H9 (cell line): ENCODE measurements around the gene CADM3. TPM values are rescaled to one million over a fixed set of nuclear protein-coding genes. Genes with fewer than 3 reads are reported as not detected.

Experiments used
- DNase-seq: peaks from one replicate; pipeline ENCODE4 v3.0.0-alpha.2; 2017
- H2AFZ ChIP-seq: one replicate; pipeline ENCODE4 v1.6.1; 2013; ENCODE audit warnings: mild to moderate bottlenecking, low read length, control low read depth, moderate library complexity
- H2AK5ac ChIP-seq: 2 replicates; pipeline ENCODE4 v1.6.1; 2013; ENCODE audit warnings: low read length, control low read depth, mixed read lengths; ENCODE audit not compliant: insufficient read length
- H2BK120ac ChIP-seq: one replicate; pipeline ENCODE4 v1.6.1; 2013; ENCODE audit warnings: low read depth, mild to moderate bottlenecking, low read length, control low read depth, inconsistent platforms; ENCODE audit not compliant: poor library complexity, severe bottlenecking
- H2BK12ac ChIP-seq: 2 replicates; pipeline ENCODE4 v1.6.1; 2013; ENCODE audit warnings: low read length, control low read depth, mixed read lengths, low read depth; ENCODE audit not compliant: insufficient read length
- H2BK15ac ChIP-seq: 2 replicates; pipeline ENCODE4 v1.6.1; 2013; ENCODE audit warnings: low read depth, low read length, control low read depth
- H2BK20ac ChIP-seq: one replicate; pipeline ENCODE4 v1.6.1; 2013; ENCODE audit warnings: low read depth, mild to moderate bottlenecking, low read length, control low read depth, inconsistent platforms; ENCODE audit not compliant: poor library complexity, severe bottlenecking
- H2BK5ac ChIP-seq: 2 replicates; pipeline ENCODE4 v1.6.1; 2013; ENCODE audit warnings: low read length, control low read depth, mixed read lengths; ENCODE audit not compliant: insufficient read length
- H3K14ac ChIP-seq: 2 replicates; pipeline ENCODE4 v1.6.1; 2013; ENCODE audit warnings: low read length, control low read depth; ENCODE audit not compliant: insufficient read depth
- H3K18ac ChIP-seq: 2 replicates; pipeline ENCODE4 v1.6.1; 2013; ENCODE audit warnings: low read depth, mild to moderate bottlenecking, mixed read lengths, low read length, control low read depth; ENCODE audit not compliant: insufficient read length
- H3K23ac ChIP-seq: 2 replicates; pipeline ENCODE4 v1.6.1; 2013; ENCODE audit warnings: low read length, control low read depth, mixed read lengths, low read depth; ENCODE audit not compliant: insufficient read length
- H3K23me2 ChIP-seq: 2 replicates; pipeline ENCODE4 v1.6.1; 2013; ENCODE audit warnings: low read depth, mild to moderate bottlenecking, mixed read lengths, low read length, control low read depth; ENCODE audit not compliant: insufficient read length, poor library complexity, severe bottlenecking
- H3K27ac ChIP-seq: 2 replicates; pipeline ENCODE4 v1.5.1; 2013; ENCODE audit warnings: low read length, control low read depth, mixed read lengths, low read depth; ENCODE audit not compliant: insufficient read length
- H3K27me3 ChIP-seq: 2 replicates; pipeline ENCODE4 v1.6.1; 2013; ENCODE audit warnings: low read length, control low read depth, inconsistent platforms; ENCODE audit not compliant: insufficient read depth
- H3K4ac ChIP-seq: 2 replicates; pipeline ENCODE4 v1.6.1; 2013; ENCODE audit warnings: low read depth, mild to moderate bottlenecking, control low read depth, inconsistent platforms, low read length, moderate library complexity
- H3K4me1 ChIP-seq: 2 replicates; pipeline ENCODE4 v1.6.1; 2013; ENCODE audit warnings: low read length, control low read depth, inconsistent platforms; ENCODE audit not compliant: insufficient read depth
- H3K4me2 ChIP-seq: 2 replicates; pipeline ENCODE4 v1.6.1; 2013; ENCODE audit warnings: low read length, control low read depth, mixed read lengths; ENCODE audit not compliant: insufficient read length, insufficient read depth
- H3K56ac ChIP-seq: 2 replicates; pipeline ENCODE4 v1.6.1; 2013; ENCODE audit warnings: low read depth, mild to moderate bottlenecking, mixed read lengths, low read length, control low read depth; ENCODE audit not compliant: insufficient read length
- H3K79me1 ChIP-seq: 2 replicates; pipeline ENCODE4 v1.6.1; 2013; ENCODE audit warnings: low read depth, mild to moderate bottlenecking, moderate library complexity, low read length, control low read depth, inconsistent platforms; ENCODE audit not compliant: insufficient read depth, poor library complexity, severe bottlenecking
- H3K79me2 ChIP-seq: 2 replicates; pipeline ENCODE4 v1.6.1; 2013; ENCODE audit warnings: low read length, control low read depth, inconsistent platforms; ENCODE audit not compliant: insufficient read depth
- H3K9ac ChIP-seq: 2 replicates; pipeline ENCODE4 v1.6.1; 2013; ENCODE audit warnings: low read length, control low read depth, mixed read lengths; ENCODE audit not compliant: insufficient read length; ENCODE audit errors: extremely low read depth
- H3K9me3 ChIP-seq: one replicate; pipeline ENCODE4 v1.6.1; 2013; ENCODE audit warnings: low read depth, low read length, inconsistent platforms; ENCODE audit not compliant: control insufficient read depth
- H3T11ph ChIP-seq: one replicate; pipeline ENCODE4 v1.6.1; 2013; ENCODE audit warnings: mild to moderate bottlenecking, low read length, control low read depth, inconsistent platforms
- H4K20me1 ChIP-seq: one replicate; pipeline ENCODE4 v1.6.1; 2013; ENCODE audit not compliant: control insufficient read depth, insufficient read length, insufficient read depth
- H4K5ac ChIP-seq: 2 replicates; pipeline ENCODE4 v1.6.1; 2013; ENCODE audit warnings: low read depth, mild to moderate bottlenecking, mixed read lengths, low read length, control low read depth; ENCODE audit not compliant: insufficient read length
- H4K8ac ChIP-seq: replicated peaks from 2 replicates; pipeline ENCODE4 v1.6.1; 2013; ENCODE audit warnings: low read length, control low read depth, mixed read lengths, low read depth; ENCODE audit not compliant: insufficient read length
- H4K91ac ChIP-seq: 2 replicates; pipeline ENCODE4 v1.6.1; 2013; ENCODE audit warnings: low read depth, mild to moderate bottlenecking, moderate library complexity, mixed read lengths, low read length, control low read depth; ENCODE audit not compliant: insufficient read length
- H3K27ac Mint-ChIP-seq, 3 experiments: 2 replicates in 2 of 3; 3 replicates in 1 of 3; pipeline ENCODE4 v1.8.0; 2020 to 2021; ENCODE audit warnings: mixed read lengths in 3 of 3, mild to moderate bottlenecking in 1 of 3, moderate library complexity in 1 of 3
- H3K27me3 Mint-ChIP-seq: 2 replicates; pipeline ENCODE4 v1.8.0; 2021; ENCODE audit warnings: low read depth, mild to moderate bottlenecking, moderate library complexity, mixed read lengths
- H3K36me3 Mint-ChIP-seq, 3 experiments: 2 replicates in 2 of 3; 3 replicates in 1 of 3; pipeline ENCODE4 v1.8.0; 2020 to 2021; ENCODE audit warnings: low read depth in 3 of 3, mixed read lengths in 3 of 3; ENCODE audit not compliant: insufficient read depth in 1 of 3
- H3K4me1 Mint-ChIP-seq, 2 experiments: 2 replicates each; pipeline ENCODE4 v1.8.0; 2020; ENCODE audit warnings: mixed read lengths in 2 of 2
- H3K4me3 Mint-ChIP-seq, 2 experiments: 2 replicates in 1 of 2; 3 replicates in 1 of 2; pipeline ENCODE4 v1.8.0; 2020 to 2021; ENCODE audit warnings: mild to moderate bottlenecking in 2 of 2, mixed read lengths in 2 of 2, moderate library complexity in 1 of 2
- H3K9me3 Mint-ChIP-seq, 2 experiments: 2 replicates in 1 of 2; 3 replicates in 1 of 2; pipeline ENCODE4 v1.8.0; 2020; ENCODE audit warnings: mild to moderate bottlenecking in 2 of 2, mixed read lengths in 2 of 2, moderate library complexity in 1 of 2
- WGBS: extraction: QIAGEN DNeasy Blood & Tissue Kit; methylation state at CpG from one replicate; pipeline ENCODE4 v1.1.7; 2013; ENCODE audit warnings: missing lambda C conversion rate, low lambda C conversion rate, mixed read lengths; ENCODE audit not compliant: insufficient read length; ENCODE audit errors: extremely low coverage; 5-methylcytosine and 5-hydroxymethylcytosine counted together
- total RNA-seq: library from RNA; stranded (reverse); gene quantifications from 2 replicates; pipeline ENCODE4 v1.2.1, GENCODE V29; 2021
- TF ChIP-seq, protein P1 (sequence below): fragments of 200-600 bp; sonication (generic); conservative IDR thresholded peaks from 3 replicates; pipeline ENCODE4 v1.8.0; 2021; ENCODE audit warnings: antibody characterized with exemption, mild to moderate bottlenecking

Gene CADM3
- total RNA-seq, 1 experiment from 2014 or later: 5.6 TPM

DNA sequence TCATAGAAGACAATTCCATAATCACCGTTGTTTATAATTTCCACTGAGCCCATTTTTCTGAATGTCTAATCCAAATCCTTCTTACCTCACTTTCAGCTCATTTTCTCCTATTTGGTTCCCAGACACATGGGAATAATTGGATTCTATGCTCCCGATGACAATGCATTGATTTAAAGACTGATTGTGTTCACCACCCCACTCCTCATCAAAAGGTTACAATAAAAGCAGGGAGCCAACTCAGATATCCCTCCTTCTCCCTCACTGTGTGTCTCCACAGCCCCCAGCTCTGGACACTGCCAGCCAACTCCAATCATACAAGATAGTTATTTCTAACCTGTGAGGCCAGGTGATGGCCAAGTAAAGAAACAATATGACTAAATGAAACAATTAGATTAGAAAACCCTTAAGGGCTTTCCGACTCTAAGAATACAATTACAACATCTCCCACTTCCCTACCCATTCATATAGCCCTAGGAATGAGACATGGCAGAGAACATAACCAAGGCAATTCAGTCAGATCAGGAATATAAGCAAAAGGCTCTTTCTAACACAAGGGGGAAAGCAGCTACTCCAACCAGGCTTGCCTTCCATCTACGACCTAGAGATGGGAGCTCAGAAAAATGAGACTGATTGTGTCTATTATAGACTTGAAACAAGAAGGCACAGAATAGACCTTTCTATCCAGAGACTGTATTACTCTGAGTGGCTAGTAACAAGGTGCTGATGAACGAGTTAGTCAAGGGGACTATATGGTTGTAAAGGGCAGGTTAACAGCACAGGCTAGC, 28.5 kb upstream of the CADM3 start:
- Histone ChIP-seq H3K56ac (no peak overlapping the region), H4K91ac (no peak overlapping the region), H3K4me1 (no peaks in the 10 kb centered on the region; the same call in 1 of the 2 replicates), H3K9ac (no peak overlapping the region), H4K8ac (no peak overlapping the region), H3K4me2 (no peak overlapping the region), H3K18ac (no peak overlapping the region), H3K9me3 (no peaks in the 10 kb centered on the region), H2BK12ac (no peak overlapping the region), H3K4ac (no peak overlapping the region), H2BK120ac (no peak overlapping the region), H3K79me1 (no peaks in the 10 kb centered on the region), H3K27ac (no peak overlapping the region), H4K20me1 (no peaks in the 10 kb centered on the region), H2BK20ac (no peak overlapping the region), H3K79me2 (no peaks in the 10 kb centered on the region), H2AFZ (no peak overlapping the region), H3T11ph (no peak overlapping the region), H4K5ac (no peak overlapping the region), H3K23ac (no peak overlapping the region), H2AK5ac (no peak overlapping the region), H3K14ac (no peak overlapping the region), H3K23me2 (no peaks in the 10 kb centered on the region), H2BK15ac (no peak overlapping the region), H3K27me3 (no peaks in the 10 kb centered on the region), H2BK5ac (no peak overlapping the region)
- Mint-ChIP-seq H3K27me3 (no peaks in the 10 kb centered on the region), H3K36me3 (no peaks in the 10 kb centered on the region; a peak in 1 of 7 replicates), H3K4me1 (peaks cover 8 to 10% of the 10 kb centered on the region in 2 experiments; a peak in 3 of 4 replicates), H3K9me3 (no peaks in the 10 kb centered on the region), H3K27ac (no peak overlapping the region), H3K4me3 (no peak overlapping the region)
- TF ChIP-seq, protein P1, sequence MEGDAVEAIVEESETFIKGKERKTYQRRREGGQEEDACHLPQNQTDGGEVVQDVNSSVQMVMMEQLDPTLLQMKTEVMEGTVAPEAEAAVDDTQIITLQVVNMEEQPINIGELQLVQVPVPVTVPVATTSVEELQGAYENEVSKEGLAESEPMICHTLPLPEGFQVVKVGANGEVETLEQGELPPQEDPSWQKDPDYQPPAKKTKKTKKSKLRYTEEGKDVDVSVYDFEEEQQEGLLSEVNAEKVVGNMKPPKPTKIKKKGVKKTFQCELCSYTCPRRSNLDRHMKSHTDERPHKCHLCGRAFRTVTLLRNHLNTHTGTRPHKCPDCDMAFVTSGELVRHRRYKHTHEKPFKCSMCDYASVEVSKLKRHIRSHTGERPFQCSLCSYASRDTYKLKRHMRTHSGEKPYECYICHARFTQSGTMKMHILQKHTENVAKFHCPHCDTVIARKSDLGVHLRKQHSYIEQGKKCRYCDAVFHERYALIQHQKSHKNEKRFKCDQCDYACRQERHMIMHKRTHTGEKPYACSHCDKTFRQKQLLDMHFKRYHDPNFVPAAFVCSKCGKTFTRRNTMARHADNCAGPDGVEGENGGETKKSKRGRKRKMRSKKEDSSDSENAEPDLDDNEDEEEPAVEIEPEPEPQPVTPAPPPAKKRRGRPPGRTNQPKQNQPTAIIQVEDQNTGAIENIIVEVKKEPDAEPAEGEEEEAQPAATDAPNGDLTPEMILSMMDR: no peak
- no peak for DNase-seq
- no CpG with 5 or more reads among the region's 5 CpGs for WGBS
